ENCODE measurements around the gene HDAC1. TPM values are rescaled to one million over a fixed set of nuclear protein-coding genes. Genes with fewer than 3 reads are reported as not detected.

The HDAC1 gene
- total and polyA plus RNA-seq, 10 of the 15 experiments (the other 5 are each of a cell fraction or from before 2014, with no cell fraction given): 147 to 331 (median 168) TPM

DNA sequence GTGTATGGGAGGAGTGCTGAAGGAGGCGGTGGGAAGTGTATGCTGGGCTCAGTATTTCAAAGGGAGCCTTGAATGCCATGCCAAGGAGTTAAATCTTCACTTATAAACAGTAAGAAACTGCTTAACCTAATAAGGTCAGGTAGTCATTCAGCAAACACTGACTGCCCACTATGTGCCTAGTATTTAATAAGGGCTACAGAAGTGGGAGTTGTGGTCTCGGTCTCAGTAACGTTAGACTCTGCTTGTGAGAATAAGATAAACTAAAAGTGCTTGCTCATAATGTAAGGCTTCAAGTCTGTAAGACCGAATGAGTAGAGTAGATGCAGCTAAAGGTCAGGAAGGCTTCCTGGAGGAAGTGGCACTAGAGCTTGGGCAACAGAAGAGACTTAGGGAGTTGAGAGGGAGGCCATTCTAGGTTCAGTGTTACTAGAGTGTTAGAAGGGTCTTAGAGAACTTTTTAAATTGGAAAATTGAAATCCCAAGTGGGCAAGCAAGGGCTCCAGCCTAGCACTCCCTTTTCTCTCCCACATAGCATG lies 38.1 kb downstream of the HDAC1 start:
- DNase-seq (ENCODE audit: low read depth, low spot score) (no peak), ATAC-seq (no peak), FAIRE-seq (no peak)
- Histone ChIP-seq H3K79me2 (ENCODE audit: control insufficient read depth, insufficient read depth, low read length) (peaks cover 18% of the 10 kb centered on the region), H3K27me3 (replicated peaks in 1 of 2; ENCODE audit: control insufficient read depth in 2 of 2, insufficient read depth in 2 of 2, low read length in 1 of 2) (no peaks in the 10 kb centered on the region), H3K4me2 (ENCODE audit: control insufficient read depth, insufficient read depth) (no peak overlapping the region), H3K4me1 (ENCODE audit: control insufficient read depth, insufficient read depth, low read length) (peaks cover 16% of the 10 kb centered on the region), H3K9me3 (replicated peaks; ENCODE audit: control insufficient read depth, insufficient read depth, low read length) (no peaks in the 10 kb centered on the region), H3K9ac (ENCODE audit: control insufficient read depth, insufficient read depth, low read length) (no peak overlapping the region), H3K36me3 (ENCODE audit: control insufficient read depth in 2 of 2, insufficient read depth in 2 of 2, low read length in 1 of 2) (peaks cover 46 to 56% of the 10 kb centered on the region in 2 experiments), H3K27ac (ENCODE audit: control insufficient read depth, insufficient read depth) (no peak overlapping the region), H3K4me3 (no peak overlapping the region), H4K20me1 (ENCODE audit: control insufficient read depth, insufficient read depth) (no peaks in the 10 kb centered on the region; the same call in 1 of the 2 replicates), H2AFZ (ENCODE audit: control insufficient read depth, low read depth, low read length) (no peak overlapping the region)
- ChIA-PET RAD21 (ENCODE audit: unreplicated experiment) (interaction anchor here (0.8 to 2.0 kb wide), 2 partner anchors 65 to 114 kb away, joined by 3 to 7 read pairs; partner anchors contain the start of gene BSDC1), POLR2A (no interaction called here), SMC1A (ENCODE audit: uncharacterized antibody, unreplicated experiment) (no interaction called here), CTCF (interaction anchor here (2.0 to 5.2 kb wide), 3 partner anchors 8 to 114 kb away, joined by 7 to 29 read pairs (median 20); no protein-coding TSS in a partner anchor)
- no TSS peak for BruUV-seq (replicated peaks)
- in situ Hi-C loops (cut with MboI): no loop called here
- intact Hi-C loops (cut with micrococcal nuclease; ENCODE audit: unreplicated experiment): no loop called here
- TF ChIP-seq ZBTB4 (CRISPR knock-in tag; IDR thresholded peaks at IDR 0.05) (no peak), SREBF2 (IDR thresholded peaks at IDR 0.05; ENCODE audit: low read length) (no peak)
- TF ChIP-seq, protein P1, sequence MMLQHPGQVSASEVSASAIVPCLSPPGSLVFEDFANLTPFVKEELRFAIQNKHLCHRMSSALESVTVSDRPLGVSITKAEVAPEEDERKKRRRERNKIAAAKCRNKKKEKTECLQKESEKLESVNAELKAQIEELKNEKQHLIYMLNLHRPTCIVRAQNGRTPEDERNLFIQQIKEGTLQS (IDR thresholded peaks at IDR 0.05; ENCODE audit: borderline replicate concordance, extremely low read depth, low read depth, low read length): no peak
- TF ChIP-seq, protein P2, sequence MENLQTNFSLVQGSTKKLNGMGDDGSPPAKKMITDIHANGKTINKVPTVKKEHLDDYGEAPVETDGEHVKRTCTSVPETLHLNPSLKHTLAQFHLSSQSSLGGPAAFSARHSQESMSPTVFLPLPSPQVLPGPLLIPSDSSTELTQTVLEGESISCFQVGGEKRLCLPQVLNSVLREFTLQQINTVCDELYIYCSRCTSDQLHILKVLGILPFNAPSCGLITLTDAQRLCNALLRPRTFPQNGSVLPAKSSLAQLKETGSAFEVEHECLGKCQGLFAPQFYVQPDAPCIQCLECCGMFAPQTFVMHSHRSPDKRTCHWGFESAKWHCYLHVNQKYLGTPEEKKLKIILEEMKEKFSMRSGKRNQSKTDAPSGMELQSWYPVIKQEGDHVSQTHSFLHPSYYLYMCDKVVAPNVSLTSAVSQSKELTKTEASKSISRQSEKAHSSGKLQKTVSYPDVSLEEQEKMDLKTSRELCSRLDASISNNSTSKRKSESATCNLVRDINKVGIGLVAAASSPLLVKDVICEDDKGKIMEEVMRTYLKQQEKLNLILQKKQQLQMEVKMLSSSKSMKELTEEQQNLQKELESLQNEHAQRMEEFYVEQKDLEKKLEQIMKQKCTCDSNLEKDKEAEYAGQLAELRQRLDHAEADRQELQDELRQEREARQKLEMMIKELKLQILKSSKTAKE (IDR thresholded peaks at IDR 0.05; ENCODE audit: low read depth, poor library complexity, severe bottlenecking): no peak
- 53% methylated on average over 4 of the region's 4 CpGs for WGBS (ENCODE audit: insufficient coverage, insufficient replicate concordance, low lambda C conversion rate, missing lambda C conversion rate)

Measured in GM12878 (cell line).